Measurements from ENCODE around the gene ICAM5. TPM values are rescaled to one million over a fixed set of nuclear protein-coding genes. Genes with fewer than 3 reads are reported as not detected.

The ICAM5 gene
- total RNA-seq, 1 donor: not detected

- H4K20me1 ChIP-seq (ENCODE audit: insufficient read depth, low read length): no peaks in the 10 kb centered on the region
- DNase-seq (ENCODE audit: insufficient read length, low spot score, missing footprints): no peak
- H2AFZ ChIP-seq (ENCODE audit: low read length): no peak overlapping the region
- no peaks in the 10 kb centered on the region for H3K36me3 ChIP-seq (ENCODE audit: insufficient read depth, low read length)
- H3K79me2 ChIP-seq (ENCODE audit: insufficient read depth, low read length): no peaks in the 10 kb centered on the region
- H3K27ac ChIP-seq (ENCODE audit: low read depth, low read length): no peak overlapping the region
- no peaks in the 10 kb centered on the region for H3K27me3 ChIP-seq (ENCODE audit: insufficient read depth, low read length)
- no peak overlapping the region for H3K4me2 ChIP-seq (ENCODE audit: insufficient read depth, low read length)
- H3K9me3 ChIP-seq (ENCODE audit: low read depth, low read length): no peaks in the 10 kb centered on the region
- TF ChIP-seq, protein P1, sequence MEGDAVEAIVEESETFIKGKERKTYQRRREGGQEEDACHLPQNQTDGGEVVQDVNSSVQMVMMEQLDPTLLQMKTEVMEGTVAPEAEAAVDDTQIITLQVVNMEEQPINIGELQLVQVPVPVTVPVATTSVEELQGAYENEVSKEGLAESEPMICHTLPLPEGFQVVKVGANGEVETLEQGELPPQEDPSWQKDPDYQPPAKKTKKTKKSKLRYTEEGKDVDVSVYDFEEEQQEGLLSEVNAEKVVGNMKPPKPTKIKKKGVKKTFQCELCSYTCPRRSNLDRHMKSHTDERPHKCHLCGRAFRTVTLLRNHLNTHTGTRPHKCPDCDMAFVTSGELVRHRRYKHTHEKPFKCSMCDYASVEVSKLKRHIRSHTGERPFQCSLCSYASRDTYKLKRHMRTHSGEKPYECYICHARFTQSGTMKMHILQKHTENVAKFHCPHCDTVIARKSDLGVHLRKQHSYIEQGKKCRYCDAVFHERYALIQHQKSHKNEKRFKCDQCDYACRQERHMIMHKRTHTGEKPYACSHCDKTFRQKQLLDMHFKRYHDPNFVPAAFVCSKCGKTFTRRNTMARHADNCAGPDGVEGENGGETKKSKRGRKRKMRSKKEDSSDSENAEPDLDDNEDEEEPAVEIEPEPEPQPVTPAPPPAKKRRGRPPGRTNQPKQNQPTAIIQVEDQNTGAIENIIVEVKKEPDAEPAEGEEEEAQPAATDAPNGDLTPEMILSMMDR (IDR thresholded peaks at IDR 0.05; ENCODE audit: extremely low read depth, low read depth, low read length): no peak
- no peak overlapping the region for H3K4me3 ChIP-seq (ENCODE audit: insufficient read depth, low read length)
- peaks cover 11% of the 10 kb centered on the region for H3K4me1 ChIP-seq (ENCODE audit: insufficient read depth, low read length)
Observed at GRCh38 chr19:10268071-10268470, 21.7 kb upstream of the ICAM5 start.

DNA sequence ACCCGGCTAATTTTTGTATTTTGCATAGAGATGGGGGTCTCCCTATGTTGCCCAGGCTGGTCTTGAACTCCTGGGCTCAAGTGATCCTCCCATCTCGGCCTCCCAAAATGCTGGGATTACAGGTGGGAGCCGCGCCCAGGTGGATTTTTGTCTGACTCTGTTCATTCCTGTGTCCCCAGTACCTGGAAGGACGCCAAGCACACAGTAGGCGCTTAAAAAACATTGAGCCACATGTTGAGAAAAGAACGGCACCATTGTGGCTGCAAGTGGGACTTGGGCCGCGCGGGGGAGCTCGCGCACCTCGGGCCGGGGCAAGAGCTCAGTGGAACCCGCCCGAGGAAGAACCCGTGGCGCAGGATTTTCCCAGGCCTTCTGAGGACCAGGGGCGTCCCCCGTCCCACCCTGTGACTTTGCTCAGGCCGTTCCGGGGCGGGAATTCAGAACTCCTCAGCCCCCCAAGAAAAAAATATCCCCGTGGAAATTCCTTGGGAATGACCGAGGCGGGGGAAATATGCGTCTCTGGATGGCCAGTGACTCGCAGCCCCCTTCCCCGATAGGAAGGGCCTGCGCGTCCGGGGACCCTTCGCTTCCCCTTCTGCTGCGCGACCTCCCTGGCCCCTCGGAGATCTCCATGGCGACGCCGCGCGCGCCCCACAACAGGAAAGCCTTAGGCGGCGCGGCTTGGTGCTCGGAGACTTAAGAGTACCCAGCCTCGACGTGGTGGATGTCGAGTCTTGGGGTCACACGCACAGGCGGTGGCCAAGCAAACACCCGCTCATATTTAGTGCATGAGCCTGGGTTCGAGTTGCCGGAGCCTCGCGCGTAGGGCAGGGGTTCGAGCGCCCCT, 20.2 kb upstream of the ICAM5 start:
- Histone ChIP-seq H3K27me3 (ENCODE audit: insufficient read depth, low read length) (no peaks in the 10 kb centered on the region), H3K79me2 (ENCODE audit: insufficient read depth, low read length) (no peaks in the 10 kb centered on the region), H3K4me1 (ENCODE audit: insufficient read depth, low read length) (peaks cover 11% of the 10 kb centered on the region), H2AFZ (ENCODE audit: low read length) (peak overlapping the region; percentile 80), H3K36me3 (ENCODE audit: insufficient read depth, low read length) (no peaks in the 10 kb centered on the region), H4K20me1 (ENCODE audit: insufficient read depth, low read length) (no peaks in the 10 kb centered on the region), H3K27ac (ENCODE audit: low read depth, low read length) (no peak overlapping the region), H3K9me3 (ENCODE audit: low read depth, low read length) (no peaks in the 10 kb centered on the region), H3K4me3 (ENCODE audit: insufficient read depth, low read length) (peak overlapping the region; percentile 66), H3K4me2 (ENCODE audit: insufficient read depth, low read length) (peak overlapping the region; percentile 74)
- TF ChIP-seq, protein P1 (IDR thresholded peaks at IDR 0.05; ENCODE audit: extremely low read depth, low read depth, low read length): peak; percentile 87
- DNase-seq (ENCODE audit: insufficient read length, low spot score, missing footprints): peak; percentile 96

GRCh38 chr19:10270180-10270615, 19.6 kb upstream of the ICAM5 start:
- Histone ChIP-seq H3K4me2 (ENCODE audit: insufficient read depth, low read length) (peak overlapping the region; percentile 74), H3K4me3 (ENCODE audit: insufficient read depth, low read length) (peak overlapping the region; percentile 66), H4K20me1 (ENCODE audit: insufficient read depth, low read length) (no peaks in the 10 kb centered on the region), H2AFZ (ENCODE audit: low read length) (peak overlapping the region; percentile 80), H3K27ac (ENCODE audit: low read depth, low read length) (peak overlapping the region; percentile 12), H3K4me1 (ENCODE audit: insufficient read depth, low read length) (peaks cover 11% of the 10 kb centered on the region), H3K79me2 (ENCODE audit: insufficient read depth, low read length) (no peaks in the 10 kb centered on the region), H3K36me3 (ENCODE audit: insufficient read depth, low read length) (no peaks in the 10 kb centered on the region), H3K27me3 (ENCODE audit: insufficient read depth, low read length) (no peaks in the 10 kb centered on the region), H3K9me3 (ENCODE audit: low read depth, low read length) (no peaks in the 10 kb centered on the region)
- peak; percentile 85 for DNase-seq (ENCODE audit: insufficient read length, low spot score, missing footprints)
- TF ChIP-seq, protein P1 (IDR thresholded peaks at IDR 0.05; ENCODE audit: extremely low read depth, low read depth, low read length): no peak

GRCh38 chr19:10270616-10271394, 18.9 kb upstream of the ICAM5 start, which contains the start of gene ICAM1:
Gene ICAM1 (plus strand): TSS chr19:10271120. CDS start chr19:10271160, 40 bp downstream.
- H4K20me1 ChIP-seq (ENCODE audit: insufficient read depth, low read length): no peaks in the 10 kb centered on the region
- DNase-seq (ENCODE audit: insufficient read length, low spot score, missing footprints): peak; percentile 76
- peak within 1 kb of the TSS; percentile 74 for H3K4me2 ChIP-seq (ENCODE audit: insufficient read depth, low read length)
- H2AFZ ChIP-seq (ENCODE audit: low read length): peak within 1 kb of the TSS; percentile 80
- peak within 1 kb of the TSS; percentile 12 for H3K27ac ChIP-seq (ENCODE audit: low read depth, low read length)
- H3K27me3 ChIP-seq (ENCODE audit: insufficient read depth, low read length): no peaks in the 10 kb centered on the region
- H3K9me3 ChIP-seq (ENCODE audit: low read depth, low read length): no peaks in the 10 kb centered on the region
- H3K4me3 ChIP-seq (ENCODE audit: insufficient read depth, low read length): peak within 1 kb of the TSS; percentile 66
- no peaks in the 10 kb centered on the region for H3K36me3 ChIP-seq (ENCODE audit: insufficient read depth, low read length)
- TF ChIP-seq, protein P1 (IDR thresholded peaks at IDR 0.05; ENCODE audit: extremely low read depth, low read depth, low read length): no peak
- peaks cover 11% of the 10 kb centered on the region for H3K4me1 ChIP-seq (ENCODE audit: insufficient read depth, low read length)
- no peaks in the 10 kb centered on the region for H3K79me2 ChIP-seq (ENCODE audit: insufficient read depth, low read length)
